Measurements from ENCODE around the gene HS3ST3A1. TPM values are rescaled to one million over a fixed set of nuclear protein-coding genes. Genes with fewer than 3 reads are reported as not detected.
"Not testable (repeated sequence)": the region's sequence is repeated elsewhere in the genome, so short reads cannot be mapped to it uniquely, and the experiment has no call there.

HS3ST3A1 gene
- total and polyA plus RNA-seq, 7 donors: 1.5 to 3.7 (median 2.5) TPM; not detected in 2

DNA sequence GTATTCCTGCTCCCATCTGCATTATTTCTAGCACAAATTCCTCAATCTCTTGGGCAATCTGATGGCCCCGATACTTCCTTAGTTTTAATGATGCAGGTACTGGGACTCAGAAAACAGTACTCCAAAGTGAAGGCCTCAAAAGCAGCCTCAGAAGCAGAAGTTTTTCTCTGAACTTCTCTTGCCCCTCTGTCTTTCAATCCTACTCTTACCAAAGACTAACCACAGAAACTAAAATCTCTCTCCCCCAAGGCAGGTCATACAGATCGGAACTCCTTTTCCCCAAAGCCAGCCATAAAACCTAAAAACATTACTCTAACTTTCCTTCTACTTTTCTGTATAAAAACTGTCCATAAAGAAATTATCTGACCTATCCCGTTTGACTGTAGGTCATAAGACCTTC lies 103.5 kb downstream of the HS3ST3A1 start:
- H3K4me3 ChIP-seq: no peak overlapping the region
- H3K27me3 ChIP-seq: no peaks in the 10 kb centered on the region
- intact Hi-C loops (cut with DNase I): no loop called here
- no peak overlapping the region for H3K27ac ChIP-seq
- H3K36me3 ChIP-seq: no peaks in the 10 kb centered on the region
- no peaks in the 10 kb centered on the region for H3K9me3 ChIP-seq
- TF ChIP-seq, protein P1, sequence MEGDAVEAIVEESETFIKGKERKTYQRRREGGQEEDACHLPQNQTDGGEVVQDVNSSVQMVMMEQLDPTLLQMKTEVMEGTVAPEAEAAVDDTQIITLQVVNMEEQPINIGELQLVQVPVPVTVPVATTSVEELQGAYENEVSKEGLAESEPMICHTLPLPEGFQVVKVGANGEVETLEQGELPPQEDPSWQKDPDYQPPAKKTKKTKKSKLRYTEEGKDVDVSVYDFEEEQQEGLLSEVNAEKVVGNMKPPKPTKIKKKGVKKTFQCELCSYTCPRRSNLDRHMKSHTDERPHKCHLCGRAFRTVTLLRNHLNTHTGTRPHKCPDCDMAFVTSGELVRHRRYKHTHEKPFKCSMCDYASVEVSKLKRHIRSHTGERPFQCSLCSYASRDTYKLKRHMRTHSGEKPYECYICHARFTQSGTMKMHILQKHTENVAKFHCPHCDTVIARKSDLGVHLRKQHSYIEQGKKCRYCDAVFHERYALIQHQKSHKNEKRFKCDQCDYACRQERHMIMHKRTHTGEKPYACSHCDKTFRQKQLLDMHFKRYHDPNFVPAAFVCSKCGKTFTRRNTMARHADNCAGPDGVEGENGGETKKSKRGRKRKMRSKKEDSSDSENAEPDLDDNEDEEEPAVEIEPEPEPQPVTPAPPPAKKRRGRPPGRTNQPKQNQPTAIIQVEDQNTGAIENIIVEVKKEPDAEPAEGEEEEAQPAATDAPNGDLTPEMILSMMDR (IDR thresholded peaks at IDR 0.05): no peak
- no peak for TF ChIP-seq EP300 (IDR thresholded peaks at IDR 0.05)
- no peak for TF ChIP-seq POLR2AphosphoS5 (IDR thresholded peaks at IDR 0.05)
- TF ChIP-seq POLR2A (IDR thresholded peaks at IDR 0.05): no peak
- DNase-seq: no peak
- 83 to 88% methylated on average over 3 of the region's 3 CpGs for WGBS, 2 donors
- no peaks in the 10 kb centered on the region for H3K4me1 ChIP-seq

- intact Hi-C loops (cut with DNase I); H3K9me3 ChIP-seq; H3K27me3 ChIP-seq; H3K36me3 ChIP-seq; H3K4me1 ChIP-seq; H3K4me3 ChIP-seq; H3K27ac ChIP-seq; DNase-seq: not testable (repeated sequence)
- 96 to 98% methylated on average over 24 of the region's 35 CpGs for WGBS, 2 donors
Measured at GRCh38 chr17:13496553-13497056, 105.1 kb downstream of the HS3ST3A1 start.

DNA sequence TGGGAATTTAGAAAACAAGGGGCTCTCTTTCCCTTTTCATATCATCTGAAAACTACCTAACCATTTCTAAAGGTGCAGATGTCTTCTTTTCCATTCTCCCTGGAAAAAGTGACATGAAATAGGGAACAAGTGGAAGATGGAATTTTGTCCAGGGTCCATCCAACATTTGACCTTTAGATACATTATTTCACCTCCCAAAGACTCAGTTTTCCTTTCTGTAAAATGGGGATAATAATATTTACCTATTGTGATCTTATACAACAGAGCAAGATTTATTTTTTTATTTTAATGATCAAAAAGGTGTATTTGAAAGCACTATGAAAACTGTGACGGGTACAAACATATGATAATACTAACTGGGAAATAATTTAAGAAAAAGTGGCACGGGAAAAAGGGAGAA lies 106.3 kb downstream of the HS3ST3A1 start:
- H3K4me3 ChIP-seq: no peak overlapping the region
- H3K36me3 ChIP-seq: no peaks in the 10 kb centered on the region
- TF ChIP-seq EP300 (IDR thresholded peaks at IDR 0.05) (no peak), POLR2A (IDR thresholded peaks at IDR 0.05) (no peak), POLR2AphosphoS5 (IDR thresholded peaks at IDR 0.05) (no peak)
- TF ChIP-seq, protein P1 (IDR thresholded peaks at IDR 0.05): no peak
- no peaks in the 10 kb centered on the region for H3K9me3 ChIP-seq
- DNase-seq: no peak
- no peak overlapping the region for H3K27ac ChIP-seq
- no peaks in the 10 kb centered on the region for H3K27me3 ChIP-seq
- H3K4me1 ChIP-seq: no peaks in the 10 kb centered on the region
- intact Hi-C loops (cut with DNase I): no loop called here
- WGBS, 2 donors: 88 to 91% methylated on average over 2 of the region's 2 CpGs

DNA sequence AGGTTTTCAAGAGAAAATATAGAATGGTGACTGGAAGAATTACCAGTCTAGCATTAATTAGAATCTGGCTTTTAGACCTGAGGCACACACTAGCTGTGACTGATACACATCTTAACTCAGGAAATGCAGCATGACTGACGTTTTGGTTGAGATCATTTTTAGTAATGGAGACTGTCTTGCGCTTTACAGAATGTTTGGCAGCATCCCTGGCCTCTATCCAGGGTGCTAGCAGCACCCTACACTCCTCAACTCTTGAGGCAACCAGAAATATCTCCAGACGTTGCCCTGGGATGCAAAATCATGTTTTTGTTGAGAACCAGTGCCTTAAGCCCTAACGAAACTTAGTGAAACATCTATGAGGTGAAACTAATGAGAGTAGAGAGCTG lies 109.0 kb downstream of the HS3ST3A1 start:
- no peaks in the 10 kb centered on the region for H3K9me3 ChIP-seq
- H3K4me3 ChIP-seq: no peak overlapping the region
- H3K27me3 ChIP-seq: no peaks in the 10 kb centered on the region
- intact Hi-C loops (cut with DNase I): no loop called here
- no peak for DNase-seq
- no peak overlapping the region for H3K27ac ChIP-seq
- H3K4me1 ChIP-seq: no peaks in the 10 kb centered on the region
- TF ChIP-seq, protein P1 (IDR thresholded peaks at IDR 0.05): no peak
- TF ChIP-seq POLR2AphosphoS5 (IDR thresholded peaks at IDR 0.05): no peak
- no peak for TF ChIP-seq EP300 (IDR thresholded peaks at IDR 0.05)
- TF ChIP-seq POLR2A (IDR thresholded peaks at IDR 0.05): no peak
- 62 to 69% methylated on average over 4 of the region's 4 CpGs for WGBS, 2 donors
- no peaks in the 10 kb centered on the region for H3K36me3 ChIP-seq

GRCh38 chr17:13491916-13492736 lies 109.6 kb downstream of the HS3ST3A1 start:
- Histone ChIP-seq H3K36me3 (no peaks in the 10 kb centered on the region), H3K27ac (no peak overlapping the region), H3K27me3 (no peaks in the 10 kb centered on the region), H3K9me3 (no peaks in the 10 kb centered on the region), H3K4me1 (no peaks in the 10 kb centered on the region), H3K4me3 (no peak overlapping the region)
- no peak for TF ChIP-seq POLR2A (IDR thresholded peaks at IDR 0.05)
- TF ChIP-seq EP300 (IDR thresholded peaks at IDR 0.05): no peak
- TF ChIP-seq, protein P1 (IDR thresholded peaks at IDR 0.05): no peak
- no peak for TF ChIP-seq POLR2AphosphoS5 (IDR thresholded peaks at IDR 0.05)
- intact Hi-C loops (cut with DNase I): no loop called here
- WGBS, 2 donors: 49 to 58% methylated on average over 7 of the region's 7 CpGs
- no peak for DNase-seq

Measured in sigmoid colon (tissue), 7 donors.